H9 (cell line): ENCODE results near the gene LIMA1. TPM values are rescaled to one million over a fixed set of nuclear protein-coding genes. Genes with fewer than 3 reads are reported as not detected.

Experiments
- DNase-seq: peaks from one replicate; pipeline ENCODE4 v3.0.0-alpha.2; 2017
- H2AFZ ChIP-seq: one replicate; pipeline ENCODE4 v1.6.1; 2013; ENCODE audit warnings: mild to moderate bottlenecking, low read length, control low read depth, moderate library complexity
- H2AK5ac ChIP-seq: 2 replicates; pipeline ENCODE4 v1.6.1; 2013; ENCODE audit warnings: low read length, control low read depth, mixed read lengths; ENCODE audit not compliant: insufficient read length
- H2BK120ac ChIP-seq: one replicate; pipeline ENCODE4 v1.6.1; 2013; ENCODE audit warnings: low read depth, mild to moderate bottlenecking, low read length, control low read depth, inconsistent platforms; ENCODE audit not compliant: poor library complexity, severe bottlenecking
- H2BK12ac ChIP-seq: 2 replicates; pipeline ENCODE4 v1.6.1; 2013; ENCODE audit warnings: low read length, control low read depth, mixed read lengths, low read depth; ENCODE audit not compliant: insufficient read length
- H2BK15ac ChIP-seq: 2 replicates; pipeline ENCODE4 v1.6.1; 2013; ENCODE audit warnings: low read depth, low read length, control low read depth
- H2BK20ac ChIP-seq: one replicate; pipeline ENCODE4 v1.6.1; 2013; ENCODE audit warnings: low read depth, mild to moderate bottlenecking, low read length, control low read depth, inconsistent platforms; ENCODE audit not compliant: poor library complexity, severe bottlenecking
- H2BK5ac ChIP-seq: 2 replicates; pipeline ENCODE4 v1.6.1; 2013; ENCODE audit warnings: low read length, control low read depth, mixed read lengths; ENCODE audit not compliant: insufficient read length
- H3K14ac ChIP-seq: 2 replicates; pipeline ENCODE4 v1.6.1; 2013; ENCODE audit warnings: low read length, control low read depth; ENCODE audit not compliant: insufficient read depth
- H3K18ac ChIP-seq: 2 replicates; pipeline ENCODE4 v1.6.1; 2013; ENCODE audit warnings: low read depth, mild to moderate bottlenecking, mixed read lengths, low read length, control low read depth; ENCODE audit not compliant: insufficient read length
- H3K23ac ChIP-seq: 2 replicates; pipeline ENCODE4 v1.6.1; 2013; ENCODE audit warnings: low read length, control low read depth, mixed read lengths, low read depth; ENCODE audit not compliant: insufficient read length
- H3K23me2 ChIP-seq: 2 replicates; pipeline ENCODE4 v1.6.1; 2013; ENCODE audit warnings: low read depth, mild to moderate bottlenecking, mixed read lengths, low read length, control low read depth; ENCODE audit not compliant: insufficient read length, poor library complexity, severe bottlenecking
- H3K27ac ChIP-seq: 2 replicates; pipeline ENCODE4 v1.5.1; 2013; ENCODE audit warnings: low read length, control low read depth, mixed read lengths, low read depth; ENCODE audit not compliant: insufficient read length
- H3K27me3 ChIP-seq: 2 replicates; pipeline ENCODE4 v1.6.1; 2013; ENCODE audit warnings: low read length, control low read depth, inconsistent platforms; ENCODE audit not compliant: insufficient read depth
- H3K4ac ChIP-seq: 2 replicates; pipeline ENCODE4 v1.6.1; 2013; ENCODE audit warnings: low read depth, mild to moderate bottlenecking, control low read depth, inconsistent platforms, low read length, moderate library complexity
- H3K4me1 ChIP-seq: 2 replicates; pipeline ENCODE4 v1.6.1; 2013; ENCODE audit warnings: low read length, control low read depth, inconsistent platforms; ENCODE audit not compliant: insufficient read depth
- H3K4me2 ChIP-seq: 2 replicates; pipeline ENCODE4 v1.6.1; 2013; ENCODE audit warnings: low read length, control low read depth, mixed read lengths; ENCODE audit not compliant: insufficient read length, insufficient read depth
- H3K56ac ChIP-seq: 2 replicates; pipeline ENCODE4 v1.6.1; 2013; ENCODE audit warnings: low read depth, mild to moderate bottlenecking, mixed read lengths, low read length, control low read depth; ENCODE audit not compliant: insufficient read length
- H3K79me1 ChIP-seq: 2 replicates; pipeline ENCODE4 v1.6.1; 2013; ENCODE audit warnings: low read depth, mild to moderate bottlenecking, moderate library complexity, low read length, control low read depth, inconsistent platforms; ENCODE audit not compliant: insufficient read depth, poor library complexity, severe bottlenecking
- H3K79me2 ChIP-seq: 2 replicates; pipeline ENCODE4 v1.6.1; 2013; ENCODE audit warnings: low read length, control low read depth, inconsistent platforms; ENCODE audit not compliant: insufficient read depth
- H3K9ac ChIP-seq: 2 replicates; pipeline ENCODE4 v1.6.1; 2013; ENCODE audit warnings: low read length, control low read depth, mixed read lengths; ENCODE audit not compliant: insufficient read length; ENCODE audit errors: extremely low read depth
- H3K9me3 ChIP-seq: one replicate; pipeline ENCODE4 v1.6.1; 2013; ENCODE audit warnings: low read depth, low read length, inconsistent platforms; ENCODE audit not compliant: control insufficient read depth
- H3T11ph ChIP-seq: one replicate; pipeline ENCODE4 v1.6.1; 2013; ENCODE audit warnings: mild to moderate bottlenecking, low read length, control low read depth, inconsistent platforms
- H4K20me1 ChIP-seq: one replicate; pipeline ENCODE4 v1.6.1; 2013; ENCODE audit not compliant: control insufficient read depth, insufficient read length, insufficient read depth
- H4K5ac ChIP-seq: 2 replicates; pipeline ENCODE4 v1.6.1; 2013; ENCODE audit warnings: low read depth, mild to moderate bottlenecking, mixed read lengths, low read length, control low read depth; ENCODE audit not compliant: insufficient read length
- H4K8ac ChIP-seq: replicated peaks from 2 replicates; pipeline ENCODE4 v1.6.1; 2013; ENCODE audit warnings: low read length, control low read depth, mixed read lengths, low read depth; ENCODE audit not compliant: insufficient read length
- H4K91ac ChIP-seq: 2 replicates; pipeline ENCODE4 v1.6.1; 2013; ENCODE audit warnings: low read depth, mild to moderate bottlenecking, moderate library complexity, mixed read lengths, low read length, control low read depth; ENCODE audit not compliant: insufficient read length
- H3K27ac Mint-ChIP-seq, 3 experiments: 2 replicates in 2 of 3; 3 replicates in 1 of 3; pipeline ENCODE4 v1.8.0; 2020 to 2021; ENCODE audit warnings: mixed read lengths in 3 of 3, mild to moderate bottlenecking in 1 of 3, moderate library complexity in 1 of 3
- H3K27me3 Mint-ChIP-seq: 2 replicates; pipeline ENCODE4 v1.8.0; 2021; ENCODE audit warnings: low read depth, mild to moderate bottlenecking, moderate library complexity, mixed read lengths
- H3K36me3 Mint-ChIP-seq, 3 experiments: 2 replicates in 2 of 3; 3 replicates in 1 of 3; pipeline ENCODE4 v1.8.0; 2020 to 2021; ENCODE audit warnings: low read depth in 3 of 3, mixed read lengths in 3 of 3; ENCODE audit not compliant: insufficient read depth in 1 of 3
- H3K4me1 Mint-ChIP-seq, 2 experiments: 2 replicates each; pipeline ENCODE4 v1.8.0; 2020; ENCODE audit warnings: mixed read lengths in 2 of 2
- H3K4me3 Mint-ChIP-seq, 2 experiments: 2 replicates in 1 of 2; 3 replicates in 1 of 2; pipeline ENCODE4 v1.8.0; 2020 to 2021; ENCODE audit warnings: mild to moderate bottlenecking in 2 of 2, mixed read lengths in 2 of 2, moderate library complexity in 1 of 2
- H3K9me3 Mint-ChIP-seq, 2 experiments: 2 replicates in 1 of 2; 3 replicates in 1 of 2; pipeline ENCODE4 v1.8.0; 2020; ENCODE audit warnings: mild to moderate bottlenecking in 2 of 2, mixed read lengths in 2 of 2, moderate library complexity in 1 of 2
- WGBS: extraction: QIAGEN DNeasy Blood & Tissue Kit; methylation state at CpG from one replicate; pipeline ENCODE4 v1.1.7; 2013; ENCODE audit warnings: missing lambda C conversion rate, low lambda C conversion rate, mixed read lengths; ENCODE audit not compliant: insufficient read length; ENCODE audit errors: extremely low coverage; 5-methylcytosine and 5-hydroxymethylcytosine counted together
- total RNA-seq: library from RNA; stranded (reverse); gene quantifications from 2 replicates; pipeline ENCODE4 v1.2.1, GENCODE V29; 2021
- TF ChIP-seq, protein P1 (sequence below): fragments of 200-600 bp; sonication (generic); conservative IDR thresholded peaks from 3 replicates; pipeline ENCODE4 v1.8.0; 2021; ENCODE audit warnings: antibody characterized with exemption, mild to moderate bottlenecking

The LIMA1 gene
- total RNA-seq, 1 experiment from 2014 or later, result 40.8 TPM

DNA sequence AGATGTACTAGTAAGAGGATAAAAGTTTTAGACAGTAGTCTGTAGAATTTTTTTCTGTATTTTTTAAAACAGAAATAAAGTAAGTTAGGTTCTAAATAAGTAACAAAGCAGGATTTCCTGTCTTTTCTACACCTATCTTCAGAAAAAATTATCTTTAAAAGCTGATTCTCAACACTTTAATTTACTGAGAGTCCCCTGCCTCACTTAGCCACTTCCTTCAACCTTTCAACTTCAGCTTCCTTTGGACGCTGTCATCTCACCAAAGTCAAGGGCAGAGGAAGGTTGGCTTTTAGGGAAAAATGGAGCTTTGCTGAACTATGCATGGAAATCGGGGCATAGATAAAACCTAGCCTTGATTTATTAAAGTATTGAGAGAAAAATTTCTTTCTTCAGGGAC, 71.3 kb downstream of the LIMA1 start:
- H3K27me3 ChIP-seq, result no peaks in the 10 kb centered on the region
- no peaks in the 10 kb centered on the region for H4K20me1 ChIP-seq
- Mint-ChIP-seq H3K9me3 (no peaks in the 10 kb centered on the region), H3K4me3 (no peak overlapping the region), H3K27ac (peak overlapping the region in 2 of 3 experiments; percentile 28 to 50; a peak in 4 of 7 replicates), H3K27me3 (no peaks in the 10 kb centered on the region), H3K4me1 (peaks cover 0 to 7% of the 10 kb centered on the region in 2 experiments; a peak in 2 of 4 replicates), H3K36me3 (peaks cover 0 to 5% (median 2%) of the 10 kb centered on the region in 3 experiments; a peak in 2 of 7 replicates)
- H2BK12ac ChIP-seq, result no peak overlapping the region
- H2AK5ac ChIP-seq, result no peak overlapping the region
- H2BK5ac ChIP-seq, result no peak overlapping the region
- TF ChIP-seq, protein P1, sequence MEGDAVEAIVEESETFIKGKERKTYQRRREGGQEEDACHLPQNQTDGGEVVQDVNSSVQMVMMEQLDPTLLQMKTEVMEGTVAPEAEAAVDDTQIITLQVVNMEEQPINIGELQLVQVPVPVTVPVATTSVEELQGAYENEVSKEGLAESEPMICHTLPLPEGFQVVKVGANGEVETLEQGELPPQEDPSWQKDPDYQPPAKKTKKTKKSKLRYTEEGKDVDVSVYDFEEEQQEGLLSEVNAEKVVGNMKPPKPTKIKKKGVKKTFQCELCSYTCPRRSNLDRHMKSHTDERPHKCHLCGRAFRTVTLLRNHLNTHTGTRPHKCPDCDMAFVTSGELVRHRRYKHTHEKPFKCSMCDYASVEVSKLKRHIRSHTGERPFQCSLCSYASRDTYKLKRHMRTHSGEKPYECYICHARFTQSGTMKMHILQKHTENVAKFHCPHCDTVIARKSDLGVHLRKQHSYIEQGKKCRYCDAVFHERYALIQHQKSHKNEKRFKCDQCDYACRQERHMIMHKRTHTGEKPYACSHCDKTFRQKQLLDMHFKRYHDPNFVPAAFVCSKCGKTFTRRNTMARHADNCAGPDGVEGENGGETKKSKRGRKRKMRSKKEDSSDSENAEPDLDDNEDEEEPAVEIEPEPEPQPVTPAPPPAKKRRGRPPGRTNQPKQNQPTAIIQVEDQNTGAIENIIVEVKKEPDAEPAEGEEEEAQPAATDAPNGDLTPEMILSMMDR, result no peak
- H2AFZ ChIP-seq, result no peak overlapping the region
- H3K4ac ChIP-seq, result no peak overlapping the region
- H3K79me2 ChIP-seq, result peaks cover 5% of the 10 kb centered on the region; the same call in 1 of the 2 replicates
- H3K23ac ChIP-seq, result no peak overlapping the region
- no peak overlapping the region for H2BK15ac ChIP-seq
- no peak overlapping the region for H4K91ac ChIP-seq
- H3K23me2 ChIP-seq, result no peaks in the 10 kb centered on the region
- H3K9ac ChIP-seq, result no peak overlapping the region
- no peaks in the 10 kb centered on the region for H3K9me3 ChIP-seq
- no peak for DNase-seq
- H3K56ac ChIP-seq, result no peak overlapping the region
- H3K4me2 ChIP-seq, result no peak overlapping the region
- H3K4me1 ChIP-seq, result no peaks in the 10 kb centered on the region
- H2BK20ac ChIP-seq, result no peak overlapping the region
- H2BK120ac ChIP-seq, result no peak overlapping the region
- H4K5ac ChIP-seq, result no peak overlapping the region
- H3K14ac ChIP-seq, result no peak overlapping the region
- no peak overlapping the region for H3K18ac ChIP-seq
- no peaks in the 10 kb centered on the region for H3K79me1 ChIP-seq
- H4K8ac ChIP-seq, result no peak overlapping the region
- no peak overlapping the region for H3K27ac ChIP-seq
- H3T11ph ChIP-seq, result no peak overlapping the region
- no CpG with 5 or more reads among the region's 2 CpGs for WGBS
